Lower leg skin (tissue), 3 donors: Measurements from ENCODE around the gene B4GALNT3.

Experiments
- CTCF ChIP-seq, 3 donors: fragments of 450-650 bp; IDR thresholded peaks; one replicate each; pipeline ENCODE4 v1.5.1; 2016; ENCODE audit warnings: antibody characterized with exemption in 3 of 3, mild to moderate bottlenecking in 3 of 3, moderate library complexity in 2 of 3
- POLR2A ChIP-seq, 2 donors: fragments of 450-650 bp; IDR thresholded peaks; one replicate each; pipeline ENCODE4 v1.6.1; 2016 to 2017; ENCODE audit warnings: antibody characterized with exemption in 2 of 2, mild to moderate bottlenecking in 1 of 2, moderate library complexity in 1 of 2

- TF ChIP-seq CTCF (IDR thresholded peaks at IDR 0.05) (no peak), POLR2A (IDR thresholded peaks at IDR 0.05) (no peak)
Measured at GRCh38 chr12:599756-600155, 140.0 kb downstream of the B4GALNT3 start.
